ENCODE measurements around the gene MAP3K7CL. TPM values are rescaled to one million over a fixed set of nuclear protein-coding genes. Genes with fewer than 3 reads are reported as not detected.

MAP3K7CL gene
- total and polyA plus RNA-seq, 2 of the 8 experiments (the other 6 are each of a cell fraction or from before 2014, with no cell fraction given) = not detected

DNA sequence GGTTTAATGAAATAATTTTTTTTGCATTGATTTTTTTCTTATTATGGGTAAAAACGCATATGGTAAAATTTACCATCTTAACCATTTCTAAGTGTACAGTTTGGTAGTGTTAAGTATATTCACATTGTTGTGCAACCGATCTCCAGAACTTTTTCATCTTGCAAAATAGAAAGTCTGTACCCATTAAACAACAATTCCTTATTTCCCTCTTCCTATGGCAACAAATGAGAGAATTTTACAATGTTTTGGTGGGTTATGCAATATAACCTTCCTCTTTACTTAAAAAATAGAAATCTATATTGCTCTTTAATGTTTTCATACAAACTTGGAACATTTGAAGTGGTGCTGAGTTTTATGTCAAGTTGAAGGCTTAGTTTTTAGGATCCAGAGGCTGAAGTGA lies 26.6 kb downstream of the MAP3K7CL start:
- Histone ChIP-seq H3K79me2 (ENCODE audit: control insufficient read depth in 1 of 2, insufficient read depth in 2 of 2, low read length in 2 of 2) (no peaks in the 10 kb centered on the region), H3K9ac (replicated peaks in 1 of 4; ENCODE audit: extremely low read depth in 1 of 4, low read depth in 3 of 4, low read length in 3 of 4) (no peak overlapping the region), H3K18ac (ENCODE audit: extremely low read depth, low read length) (no peak overlapping the region), H2BK20ac (ENCODE audit: low read length) (no peak overlapping the region), H3K4ac (replicated peaks; ENCODE audit: insufficient read length, low read depth, low read length) (no peak overlapping the region), H2BK120ac (replicated peaks; ENCODE audit: low read depth, low read length) (no peak overlapping the region), H3K4me1 (replicated peaks in 1 of 4; ENCODE audit: control insufficient read depth in 3 of 4, insufficient read depth in 4 of 4, low read length in 3 of 4) (no peaks in the 10 kb centered on the region; a peak in 1 of 7 replicates), H3K23ac (ENCODE audit: insufficient read length) (no peak overlapping the region), H3K56ac (replicated peaks; ENCODE audit: insufficient read length, low read depth, low read length) (no peak overlapping the region), H3K9me3 (ENCODE audit: insufficient read depth in 2 of 2, low read depth in 1 of 2, low read length in 1 of 2) (no peaks in the 10 kb centered on the region), H2BK5ac (ENCODE audit: low read depth, low read length) (no peak overlapping the region), H4K8ac (ENCODE audit: extremely low read depth, insufficient read depth, low read length) (no peak overlapping the region), H2AK5ac (ENCODE audit: low read depth, low read length) (no peak overlapping the region), H3K27me3 (replicated peaks in 1 of 4; ENCODE audit: control insufficient read depth in 3 of 4, extremely low read depth in 1 of 4, insufficient read depth in 3 of 4, low read length in 3 of 4) (no peaks in the 10 kb centered on the region), H2BK12ac (ENCODE audit: low read depth, low read length) (no peak overlapping the region), H4K20me1 (replicated peaks in 1 of 2; ENCODE audit: control insufficient read depth in 1 of 2, insufficient read depth in 2 of 2, low read length in 2 of 2) (no peaks in the 10 kb centered on the region), H3K79me1 (ENCODE audit: low read depth, low read length) (no peaks in the 10 kb centered on the region), H2AFZ (ENCODE audit: low read length) (no peak overlapping the region), H3K4me3 (ENCODE audit: extremely low read depth in 1 of 4, insufficient read depth in 2 of 4, low read depth in 3 of 4, low read length in 4 of 4) (no peak overlapping the region), H3K14ac (ENCODE audit: insufficient read length) (no peak overlapping the region), H4K91ac (replicated peaks; ENCODE audit: insufficient read length, low read length) (no peak overlapping the region), H3K27ac (ENCODE audit: low read depth, low read length) (no peak overlapping the region), H3K23me2 (ENCODE audit: low read depth, low read length) (no peaks in the 10 kb centered on the region), H2BK15ac (ENCODE audit: low read length) (no peak overlapping the region), H3K4me2 (ENCODE audit: insufficient read depth in 1 of 2, low read depth in 2 of 2, low read length in 2 of 2) (no peak overlapping the region), H4K5ac (ENCODE audit: insufficient read length, low read depth, low read length) (no peak overlapping the region), H3K36me3 (ENCODE audit: control insufficient read depth in 2 of 4, insufficient read depth in 4 of 4, low read length in 3 of 4) (no peaks in the 10 kb centered on the region)
- POLR2A ChIA-PET (ENCODE audit: partially characterized antibody) = no interaction called here
- FAIRE-seq = no peak
- CTCF ChIA-PET (ENCODE audit: partially characterized antibody) = no interaction called here
- DNase-seq (ENCODE audit: low read depth in 1 of 2, low spot score in 2 of 2) = no peak
- WGBS, 2 experiments (ENCODE audit: extremely low coverage in 1 of 2, insufficient coverage in 1 of 2, insufficient read length in 1 of 2, insufficient replicate concordance in 2 of 2, low coverage in 1 of 2, low lambda C conversion rate in 2 of 2, missing lambda C conversion rate in 1 of 2) = 83% methylated on average over 2 of the region's 2 CpGs; no CpG with 5 or more reads in 1 of the 2 experiments
- no peak for TF ChIP-seq POLR2AphosphoS5 (IDR thresholded peaks at IDR 0.05; ENCODE audit: low read depth, low read length)
- no peak for TF ChIP-seq SP4 (IDR thresholded peaks at IDR 0.05; ENCODE audit: low read length)
- no peak for TF ChIP-seq CTBP2 (IDR thresholded peaks at IDR 0.05; ENCODE audit: borderline replicate concordance, insufficient read depth, insufficient read length, low read length)
- no peak for TF ChIP-seq BCL11A (IDR thresholded peaks at IDR 0.05; ENCODE audit: low read depth in 2 of 2, low read length in 2 of 2)
- TF ChIP-seq, protein P1, sequence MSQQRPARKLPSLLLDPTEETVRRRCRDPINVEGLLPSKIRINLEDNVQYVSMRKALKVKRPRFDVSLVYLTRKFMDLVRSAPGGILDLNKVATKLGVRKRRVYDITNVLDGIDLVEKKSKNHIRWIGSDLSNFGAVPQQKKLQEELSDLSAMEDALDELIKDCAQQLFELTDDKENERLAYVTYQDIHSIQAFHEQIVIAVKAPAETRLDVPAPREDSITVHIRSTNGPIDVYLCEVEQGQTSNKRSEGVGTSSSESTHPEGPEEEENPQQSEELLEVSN (IDR thresholded peaks at IDR 0.05) = no peak
- TF ChIP-seq RFX5 (IDR thresholded peaks at IDR 0.05; ENCODE audit: borderline replicate concordance, low read depth, low read length) = no peak
